GM18520 (cell line): ENCODE results near the gene OLIG2.

Source experiments
- ATAC-seq: cut with Tn5 transposase; IDR thresholded peaks from one replicate; pipeline ENCODE4 v1.9.1; 2021; ENCODE audit not compliant: unreplicated experiment

The OLIG2 gene

GRCh38 chr21:33019885-33020557 lies 5.7 kb upstream of the OLIG2 start:
- ATAC-seq = no peak

- no peak for ATAC-seq
Observed at GRCh38 chr21:33020558-33021100, 5.1 kb upstream of the OLIG2 start.

GRCh38 chr21:33021150-33021549 lies 4.6 kb upstream of the OLIG2 start:
- no peak for ATAC-seq

GRCh38 chr21:33021667-33022066 lies 4.1 kb upstream of the OLIG2 start:
- no peak for ATAC-seq

GRCh38 chr21:33022489-33022827 lies 3.3 kb upstream of the OLIG2 start:
- no peak for ATAC-seq

- no peak for ATAC-seq
Observed at GRCh38 chr21:33022828-33023573, 2.7 kb upstream of the OLIG2 start.

GRCh38 chr21:33023574-33024200 lies 2.0 kb upstream of the OLIG2 start:
- ATAC-seq = no peak

- no peak for ATAC-seq
Observed at GRCh38 chr21:33024201-33025103, 1.3 kb upstream of the OLIG2 start.

GRCh38 chr21:33025106-33025488 lies 638 bp upstream of the OLIG2 start:
- ATAC-seq = no peak

- no peak for ATAC-seq
Observed at GRCh38 chr21:33026443-33026858, 716 bp downstream of the OLIG2 start.

GRCh38 chr21:33026878-33027400 lies 1.2 kb downstream of the OLIG2 start:
- no peak for ATAC-seq

GRCh38 chr21:33027401-33028286 lies 1.9 kb downstream of the OLIG2 start:
- no peak for ATAC-seq

GRCh38 chr21:33028287-33028670 lies 2.5 kb downstream of the OLIG2 start:
- ATAC-seq = no peak

- ATAC-seq = no peak
Observed at GRCh38 chr21:33028773-33029384, 3.1 kb downstream of the OLIG2 start.

GRCh38 chr21:33029385-33029921 lies 3.7 kb downstream of the OLIG2 start:
- ATAC-seq = no peak

GRCh38 chr21:33029975-33030461 lies 4.3 kb downstream of the OLIG2 start:
- no peak for ATAC-seq

- ATAC-seq = no peak
Observed at GRCh38 chr21:33030633-33031032, 4.9 kb downstream of the OLIG2 start.

GRCh38 chr21:33031152-33031911 lies 5.6 kb downstream of the OLIG2 start:
- ATAC-seq = no peak
